Activated CD8-positive, alpha-beta T cell treated with anti-CD3 and anti-CD28 coated beads for 36 hours (primary cell): ENCODE results near the gene RTL1. TPM values are rescaled to one million over a fixed set of nuclear protein-coding genes. Genes with fewer than 3 reads are reported as not detected.

Experiments
- ATAC-seq: fragments of 200-7000 bp; cut with Tn5 transposase; one replicate; pipeline ENCODE4 v1.10.0; 2021; ENCODE audit warnings: mild to moderate bottlenecking, moderate library complexity
- CTCF ChIA-PET: fragments of 350-600 bp; sonication (Branson Sonifier 250); formaldehyde crosslinking; loops from one replicate; lab custom pipeline; 2021; ENCODE audit warnings: antibody characterized with exemption; lab: Charles Lee
- POLR2A ChIA-PET: fragments of 350-600 bp; sonication (Branson Sonifier 250); formaldehyde crosslinking; loops from one replicate; lab custom pipeline; 2021; ENCODE audit warnings: antibody characterized with exemption; lab: Charles Lee
- DNase-seq: peaks from one replicate; pipeline ENCODE4 v3.0.0-alpha.2; 2020
- H3K27ac Mint-ChIP-seq: one replicate; pipeline ENCODE4 v1.8.0; 2021; ENCODE audit warnings: mild to moderate bottlenecking, mixed read lengths
- H3K27me3 Mint-ChIP-seq: one replicate; pipeline ENCODE4 v1.8.0; 2021; ENCODE audit warnings: mixed read lengths
- H3K36me3 Mint-ChIP-seq: one replicate; pipeline ENCODE4 v1.8.0; 2021; ENCODE audit warnings: low read depth, mixed read lengths
- H3K4me1 Mint-ChIP-seq: one replicate; pipeline ENCODE4 v1.8.0; 2021; ENCODE audit warnings: low read depth, mixed read lengths
- H3K4me3 Mint-ChIP-seq: one replicate; pipeline ENCODE4 v1.8.0; 2021; ENCODE audit warnings: mild to moderate bottlenecking, moderate library complexity, mixed read lengths
- H3K9me3 Mint-ChIP-seq: one replicate; pipeline ENCODE4 v1.8.0; 2021; ENCODE audit warnings: mixed read lengths
- CTCF ChIP-seq: fragments of 200-600 bp; IDR thresholded peaks from one replicate; pipeline ENCODE4 v1.8.0; 2022; ENCODE audit warnings: antibody characterized with exemption, mild to moderate bottlenecking
- intact Hi-C: fragments of 100-400 bp; cut with micrococcal nuclease; formaldehyde crosslinking; loops from one replicate; pipeline ENCODE4 v1.10.0; 2022
- total RNA-seq, 2 experiments: library from RNA; stranded (reverse); gene quantifications; one replicate each; pipeline ENCODE4 v1.2.3, GENCODE V29; 2021

Gene RTL1
- total RNA-seq, 2 experiments from 2014 or later, result not detected

GRCh38 chr14:100837805-100838350 is 65.6 kb downstream of the RTL1 start:
- POLR2A ChIA-PET, result no interaction called here
- no peak for ATAC-seq
- CTCF ChIA-PET, result no interaction called here

GRCh38 chr14:100836941-100837804 is 66.3 kb downstream of the RTL1 start:
- H3K27me3 Mint-ChIP-seq, result peaks cover 2% of the 10 kb centered on the region
- intact Hi-C loops, result no loop called here
- TF ChIP-seq CTCF, result no peak
- H3K4me3 Mint-ChIP-seq, result no peak overlapping the region
- H3K9me3 Mint-ChIP-seq, result no peaks in the 10 kb centered on the region
- peaks cover 4% of the 10 kb centered on the region for H3K4me1 Mint-ChIP-seq
- ChIA-PET CTCF (no interaction called here), POLR2A (interaction anchor here (0.5 kb wide), 1 partner anchor 13 kb away, joined by 3 read pairs; no protein-coding TSS in a partner anchor)
- DNase-seq (no peak), ATAC-seq (no peak)
- no peaks in the 10 kb centered on the region for H3K36me3 Mint-ChIP-seq
- no peak overlapping the region for H3K27ac Mint-ChIP-seq

More at GRCh38 chr14:100837805-100838350, 65.6 kb downstream of the RTL1 start:
- DNase-seq, result no peak
- H3K4me1 Mint-ChIP-seq, result peaks cover 4% of the 10 kb centered on the region
- no peak overlapping the region for H3K27ac Mint-ChIP-seq
- no peaks in the 10 kb centered on the region for H3K9me3 Mint-ChIP-seq
- no peak overlapping the region for H3K4me3 Mint-ChIP-seq
- H3K36me3 Mint-ChIP-seq, result no peaks in the 10 kb centered on the region
- TF ChIP-seq CTCF, result no peak
- intact Hi-C loops, result no loop called here
- peaks cover under 1% of the 10 kb centered on the region for H3K27me3 Mint-ChIP-seq

GRCh38 chr14:100836311-100836805 is 67.2 kb downstream of the RTL1 start:
- DNase-seq (no peak), ATAC-seq (no peak)
- ChIA-PET CTCF (no interaction called here), POLR2A (interaction anchor here (0.5 kb wide), 1 partner anchor 14 kb away, joined by 3 read pairs; no protein-coding TSS in a partner anchor)
- intact Hi-C loops, result no loop called here
- Mint-ChIP-seq H3K9me3 (no peaks in the 10 kb centered on the region), H3K4me3 (no peak overlapping the region), H3K27ac (no peak overlapping the region), H3K4me1 (peaks cover 4% of the 10 kb centered on the region), H3K36me3 (no peaks in the 10 kb centered on the region), H3K27me3 (peaks cover 2% of the 10 kb centered on the region)
- no peak for TF ChIP-seq CTCF

- Mint-ChIP-seq H3K9me3 (no peaks in the 10 kb centered on the region), H3K27ac (no peak overlapping the region), H3K4me3 (no peak overlapping the region), H3K4me1 (peaks cover 4% of the 10 kb centered on the region), H3K36me3 (no peaks in the 10 kb centered on the region), H3K27me3 (peaks cover 2% of the 10 kb centered on the region)
- ChIA-PET POLR2A (no interaction called here), CTCF (no interaction called here)
- intact Hi-C loops, result no loop called here
- TF ChIP-seq CTCF, result no peak
- no peak for DNase-seq
- ATAC-seq, result no peak
Measured at GRCh38 chr14:100835548-100836310, 67.8 kb downstream of the RTL1 start.
